Myocyte (in vitro differentiated cells): ENCODE measurements around the gene PCNX3. TPM values are rescaled to one million over a fixed set of nuclear protein-coding genes. Genes with fewer than 3 reads are reported as not detected.

Experiments
- DNase-seq: peaks from one replicate; pipeline ENCODE4 v3.0.0-alpha.2; 2012; ENCODE audit warnings: low read depth
- microRNA-seq: library from miRNA; unstranded; fragments of <30 nt; microRNA quantifications from one replicate; pipeline ENCODE4, GENCODE V29; 2016
- total RNA-seq: library from RNA; depleted of rRNA; stranded (reverse); fragments of >200 nt; gene quantifications from 2 replicates; pipeline ENCODE4 v1.2.3, GENCODE V29; 2014

The PCNX3 gene
- total RNA-seq, 1 donor from 2014 or later: 21.6 TPM

DNA sequence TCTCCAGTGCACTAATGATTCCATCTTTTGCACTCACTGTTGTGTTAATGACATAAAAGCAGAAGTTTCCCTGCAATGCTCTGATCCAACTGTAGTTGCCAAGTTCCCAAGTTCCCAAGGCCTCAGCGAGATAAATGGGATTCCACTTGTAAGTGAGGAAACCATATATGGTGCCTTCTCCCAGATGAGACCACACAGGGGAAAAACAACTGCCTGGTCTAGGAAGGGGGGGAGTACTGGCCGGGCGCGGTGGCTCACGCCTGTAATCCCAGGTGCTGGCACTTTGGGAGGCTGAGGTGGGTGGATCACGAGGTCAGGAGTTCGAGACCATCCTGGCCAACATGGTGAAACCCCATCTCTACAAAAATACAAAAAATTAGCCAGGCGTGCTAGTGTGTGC is 70.4 kb downstream of the PCNX3 start:
- DNase-seq: no peak

Small RNA genes within 50 kb of the gene (microRNA-seq; reads per million reads assigned to microRNA genes)
- not detected for gene MIR4489
- 0.48 reads per million for gene MIR4690

Other genes with a start within 250 kb of the PCNX3 start
- 2.9 and 4.6 TPM in 2 replicates for gene SLC25A45, start 233.1 kb upstream of the PCNX3 start, total RNA-seq
- 36.2 and 49.1 TPM in 2 replicates for gene FRMD8, start 229.1 kb upstream of the PCNX3 start, total RNA-seq
- gene NEAT1, start 193.0 kb upstream of the PCNX3 start, total RNA-seq: 109 and 172 TPM in 2 replicates
- 5,859 and 8,069 TPM in 2 replicates for gene MALAT1, start 116.7 kb upstream of the PCNX3 start, total RNA-seq
- gene SCYL1, start 90.7 kb upstream of the PCNX3 start, total RNA-seq: 84.4 and 128 TPM in 2 replicates
- gene LTBP3, start 57.4 kb upstream of the PCNX3 start, total RNA-seq: 26.4 and 27.5 TPM in 2 replicates
- gene ZNRD2, start 45.3 kb upstream of the PCNX3 start, total RNA-seq: 41.4 and 42.4 TPM in 2 replicates
- gene FAM89B, start 43.2 kb upstream of the PCNX3 start, total RNA-seq: 91.7 and 116 TPM in 2 replicates
- 591 and 791 TPM in 2 replicates for gene EHBP1L1, start 39.7 kb upstream of the PCNX3 start, total RNA-seq
- gene KCNK7, start 20.0 kb upstream of the PCNX3 start, total RNA-seq: not detected in 2 replicates
- gene MAP3K11, start 1.6 kb upstream of the PCNX3 start, total RNA-seq: 30.9 and 32.7 TPM in 2 replicates
- gene SIPA1, start 22.3 kb downstream of the PCNX3 start, total RNA-seq: 19.7 and 42.6 TPM in 2 replicates
- 32.8 and 37.1 TPM in 2 replicates for gene RELA, start 47.1 kb downstream of the PCNX3 start, total RNA-seq
- 37.8 and 43.2 TPM in 2 replicates for gene KAT5, start 96.5 kb downstream of the PCNX3 start, total RNA-seq
- 37.1 and 83.3 TPM in 2 replicates for gene RNASEH2C, start 105.0 kb downstream of the PCNX3 start, total RNA-seq
- 9.8 and 10.2 TPM in 2 replicates for gene AP5B1, start 165.2 kb downstream of the PCNX3 start, total RNA-seq
- not detected in 2 replicates for gene OVOL1, start 171.3 kb downstream of the PCNX3 start, total RNA-seq
- 0.36 and 0.40 TPM in 2 replicates for gene SNX32, start 218.2 kb downstream of the PCNX3 start, total RNA-seq
- 748 and 837 TPM in 2 replicates for gene CFL1, start 242.4 kb downstream of the PCNX3 start, total RNA-seq
- gene MUS81, start 244.7 kb downstream of the PCNX3 start, total RNA-seq: 46.8 and 47.6 TPM in 2 replicates